Psoas muscle (tissue), 8 donors: ENCODE measurements around the gene SLC16A1. TPM values are rescaled to one million over a fixed set of nuclear protein-coding genes. Genes with fewer than 3 reads are reported as not detected.

ENCODE experiments used
- ATAC-seq, 4 donors: fragments of 200-7000 bp; cut with Tn5 transposase; one replicate each; pipeline ENCODE4 v1.9.1; 2020; ENCODE audit warnings: moderate library complexity in 3 of 4, mild to moderate bottlenecking in 2 of 4
- DNase-seq, 2 donors: peaks; one replicate each; pipeline ENCODE4 v3.0.0-alpha.2; 2020
- H3K27ac ChIP-seq: fragments of 200-600 bp; one replicate; pipeline ENCODE4 v1.8.0; 2022
- H3K27me3 ChIP-seq, 3 donors: fragments of 200-600 bp in 1 of 3; one replicate each; pipeline versions ENCODE4 v1.6.1 to v1.8.0; 2013 to 2022; ENCODE audit warnings: low read length in 2 of 3, mild to moderate bottlenecking in 2 of 3, moderate library complexity in 1 of 3; ENCODE audit not compliant: insufficient read depth in 3 of 3
- H3K36me3 ChIP-seq, 2 donors: fragments of 200-600 bp in 1 of 2; one replicate each; pipeline versions ENCODE4 v1.6.1 to v1.8.0; 2013 to 2022; ENCODE audit warnings: low read depth in 1 of 2, mild to moderate bottlenecking in 1 of 2, moderate library complexity in 1 of 2; ENCODE audit not compliant: insufficient read depth in 1 of 2
- H3K4me1 ChIP-seq: fragments of 200-600 bp; one replicate; pipeline ENCODE4 v1.8.0; 2022
- H3K4me3 ChIP-seq: fragments of 200-600 bp; one replicate; pipeline ENCODE4 v1.8.0; 2022; ENCODE audit warnings: mild to moderate bottlenecking
- H3K9me3 ChIP-seq: fragments of 200-600 bp; one replicate; pipeline ENCODE4 v1.8.0; 2022
- WGBS, 3 donors: extraction: QIAGEN DNeasy Blood & Tissue Kit; methylation state at CpG; one replicate each; pipeline versions ENCODE4 v1.1.6 to v1.1.7; 2013; 5-methylcytosine and 5-hydroxymethylcytosine counted together
- intact Hi-C, 2 donors: fragments of 100-400 bp; cut with DNase I; formaldehyde crosslinking; loops; one replicate each; pipeline versions ENCODE4 v1.11.0 to v1.14.2; 2022
- polyA plus RNA-seq, 3 donors: library from polyadenylated mRNA; stranded (reverse); fragments of 200-250 nt; gene quantifications; one replicate each; pipeline ENCODE4 v1.2.3, GENCODE V29; 2013
- total RNA-seq, 4 donors: library from RNA; stranded (reverse); fragmentation: NEBNext Ultra II Directional in 2 of 4; extraction: Animal tissue kit (Norgen Biotek cat#: 25700) in 2 of 4; gene quantifications; one replicate each; pipeline versions ENCODE4 v1.2.1 to v1.2.4, GENCODE V29; 2021 to 2023
- TF ChIP-seq, protein P1 (sequence below): fragments of 200-600 bp; IDR thresholded peaks from one replicate; pipeline ENCODE4 v1.8.0; 2022; ENCODE audit warnings: antibody characterized with exemption
- donor health status: healthy with polysubstance abuse.
- donor health status: DM: no; HTN: no; CAD: no; lungs with moderate emphysema.
- donor health status: Bipolar disorder and iron deficiency.
- donor health status: healthy.
- donor health status: DM: yes; HTN: yes; CAD: no.
- donor health status: DM: no; HTN: no; CAD: no.
- donor health status: DM: no; HTN: no; CAD: no.
- donor health status: DM: yes; HTN: yes; CAD: no.

SLC16A1 gene
- total and polyA plus RNA-seq, 7 donors = 23.9 to 78.9 (median 51.3) TPM

DNA sequence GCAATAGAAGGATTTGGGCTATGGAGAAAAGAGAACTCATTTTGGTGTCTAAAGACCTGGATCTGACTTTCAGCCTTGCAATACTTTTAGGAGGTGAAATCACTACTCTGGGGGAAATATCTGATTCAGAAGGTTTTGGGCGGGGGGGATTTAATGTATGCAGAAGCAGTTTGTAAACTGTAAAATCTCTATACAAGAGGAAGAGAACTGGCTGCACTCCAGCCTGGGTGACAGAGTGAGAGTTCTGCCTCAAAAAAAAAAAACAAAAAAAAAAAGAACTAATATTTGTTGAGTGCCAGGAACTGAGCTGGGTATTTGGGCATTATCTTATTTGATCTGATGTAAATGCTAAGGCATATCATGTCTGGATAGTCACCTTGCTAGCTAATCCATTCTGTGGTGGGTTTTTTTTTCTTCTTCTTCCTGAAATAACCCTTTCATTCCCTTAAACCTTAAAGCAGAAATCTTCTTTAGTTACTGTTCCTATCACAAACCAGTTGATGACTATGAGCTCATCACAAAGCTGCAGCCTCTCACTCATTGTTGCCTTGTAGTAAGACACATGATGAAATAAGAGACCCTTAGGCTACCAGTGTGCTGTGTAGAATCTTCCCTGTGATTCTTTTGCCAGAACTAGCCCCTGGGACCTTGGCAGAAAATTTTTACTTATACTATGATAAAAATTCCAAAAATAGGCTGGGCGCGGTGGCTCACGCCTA, 35.6 kb upstream of the SLC16A1 start:
- intact Hi-C loops = no loop called here
- TF ChIP-seq, protein P1, sequence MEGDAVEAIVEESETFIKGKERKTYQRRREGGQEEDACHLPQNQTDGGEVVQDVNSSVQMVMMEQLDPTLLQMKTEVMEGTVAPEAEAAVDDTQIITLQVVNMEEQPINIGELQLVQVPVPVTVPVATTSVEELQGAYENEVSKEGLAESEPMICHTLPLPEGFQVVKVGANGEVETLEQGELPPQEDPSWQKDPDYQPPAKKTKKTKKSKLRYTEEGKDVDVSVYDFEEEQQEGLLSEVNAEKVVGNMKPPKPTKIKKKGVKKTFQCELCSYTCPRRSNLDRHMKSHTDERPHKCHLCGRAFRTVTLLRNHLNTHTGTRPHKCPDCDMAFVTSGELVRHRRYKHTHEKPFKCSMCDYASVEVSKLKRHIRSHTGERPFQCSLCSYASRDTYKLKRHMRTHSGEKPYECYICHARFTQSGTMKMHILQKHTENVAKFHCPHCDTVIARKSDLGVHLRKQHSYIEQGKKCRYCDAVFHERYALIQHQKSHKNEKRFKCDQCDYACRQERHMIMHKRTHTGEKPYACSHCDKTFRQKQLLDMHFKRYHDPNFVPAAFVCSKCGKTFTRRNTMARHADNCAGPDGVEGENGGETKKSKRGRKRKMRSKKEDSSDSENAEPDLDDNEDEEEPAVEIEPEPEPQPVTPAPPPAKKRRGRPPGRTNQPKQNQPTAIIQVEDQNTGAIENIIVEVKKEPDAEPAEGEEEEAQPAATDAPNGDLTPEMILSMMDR = no peak
- Histone ChIP-seq H3K27me3 (no peaks in the 10 kb centered on the region), H3K9me3 (no peaks in the 10 kb centered on the region), H3K36me3 (no peaks in the 10 kb centered on the region), H3K4me1 (peaks cover 45% of the 10 kb centered on the region), H3K4me3 (no peak overlapping the region), H3K27ac (peak overlapping the region; percentile 81)
- DNase-seq = no peak
- peak in 1 of 4 donors; percentile 39 for ATAC-seq
- 92 to 96% (median 95%) methylated on average over 4 of the region's 4 CpGs for WGBS, 3 donors

DNA sequence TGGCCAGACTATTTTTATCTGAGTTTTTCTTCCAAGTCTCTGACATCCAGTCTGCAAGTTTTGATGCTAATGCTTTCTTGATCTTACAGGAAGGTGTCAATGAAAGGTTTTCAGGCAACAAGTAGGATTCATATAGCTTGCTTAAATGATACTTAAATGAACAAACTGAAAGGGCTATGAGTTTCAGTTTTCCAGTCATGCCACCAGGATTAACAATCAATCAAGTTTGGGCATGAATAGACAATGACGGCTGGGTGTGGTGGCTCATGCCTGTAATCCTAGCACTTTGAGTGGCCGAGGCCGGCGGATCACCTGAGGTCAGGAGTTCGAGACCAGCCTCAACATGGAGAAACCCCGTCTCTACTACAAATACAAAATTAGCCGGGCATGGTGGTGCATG, 34.3 kb upstream of the SLC16A1 start:
- peaks cover 42% of the 10 kb centered on the region for H3K4me1 ChIP-seq
- no peaks in the 10 kb centered on the region for H3K27me3 ChIP-seq
- no peaks in the 10 kb centered on the region for H3K36me3 ChIP-seq
- ATAC-seq = no peak
- TF ChIP-seq, protein P1 = no peak
- H3K9me3 ChIP-seq = no peaks in the 10 kb centered on the region
- no peak for DNase-seq
- intact Hi-C loops = no loop called here
- WGBS, 3 donors = 58 to 81% (median 58%) methylated on average over 7 of the region's 7 CpGs
- H3K27ac ChIP-seq = peak overlapping the region; percentile 81
- no peak overlapping the region for H3K4me3 ChIP-seq

DNA sequence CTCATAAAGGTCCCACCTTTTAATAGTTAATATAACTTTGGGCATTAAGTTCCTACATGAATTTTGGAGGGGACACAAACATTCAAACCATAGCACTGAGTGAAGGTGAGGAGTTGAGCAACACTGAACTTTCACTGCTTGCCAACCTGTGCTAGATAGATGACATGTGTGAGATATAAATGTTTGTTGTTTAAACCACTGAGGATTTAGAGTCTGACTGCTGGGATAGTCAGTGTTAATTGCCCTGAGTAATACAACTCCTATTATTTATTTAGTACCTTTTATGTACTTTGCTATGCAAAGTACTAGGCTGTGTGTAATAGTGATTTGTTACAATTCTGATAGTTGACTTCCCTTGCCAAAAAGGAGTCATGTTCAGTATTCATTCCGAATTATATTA, 32.4 kb upstream of the SLC16A1 start:
- ATAC-seq (peak; percentile 73 to 81 (median 74)), DNase-seq (no peak)
- intact Hi-C loops = no loop called here
- Histone ChIP-seq H3K4me1 (peaks cover 47% of the 10 kb centered on the region), H3K4me3 (no peak overlapping the region), H3K36me3 (no peaks in the 10 kb centered on the region), H3K27ac (peak overlapping the region; percentile 81), H3K27me3 (no peaks in the 10 kb centered on the region), H3K9me3 (no peaks in the 10 kb centered on the region)
- TF ChIP-seq, protein P1 = no peak
- 55 to 65% (median 59%) methylated on average over 1 of the region's 1 CpG for WGBS, 3 donors

DNA sequence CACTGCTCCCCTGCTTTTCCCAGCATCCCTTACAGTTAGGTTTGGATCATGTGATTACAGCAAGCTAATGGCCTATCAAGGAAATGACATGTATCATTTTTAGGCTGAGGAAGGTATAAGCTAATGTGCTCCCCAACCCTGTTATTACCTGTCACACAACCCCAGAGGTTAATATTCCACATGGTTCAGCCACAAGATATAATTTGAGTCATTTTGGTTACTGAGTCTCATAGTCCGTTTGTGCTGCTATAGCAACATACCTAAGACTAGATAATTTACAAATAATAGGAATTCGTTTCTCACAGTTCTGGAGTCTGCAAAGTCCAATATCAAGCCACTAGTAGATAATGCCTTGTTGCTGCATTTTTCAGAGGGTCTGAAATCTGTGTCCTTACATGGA, 29.1 kb upstream of the SLC16A1 start:
- H3K4me3 ChIP-seq = no peak overlapping the region
- ATAC-seq = no peak
- no peaks in the 10 kb centered on the region for H3K9me3 ChIP-seq
- intact Hi-C loops = no loop called here
- TF ChIP-seq, protein P1 = no peak
- peaks cover 37% of the 10 kb centered on the region for H3K4me1 ChIP-seq
- peak overlapping the region; percentile 89 for H3K27ac ChIP-seq
- H3K36me3 ChIP-seq = no peaks in the 10 kb centered on the region
- no peak for DNase-seq
- no peaks in the 10 kb centered on the region for H3K27me3 ChIP-seq
- 83 to 92% (median 85%) methylated on average over 2 of the region's 2 CpGs for WGBS, 3 donors
